HG03139 (cell line): ENCODE measurements around the gene TRPM3.

Experiments
- ATAC-seq: cut with Tn5 transposase; IDR thresholded peaks from one replicate; pipeline ENCODE4 v1.9.1; 2021; ENCODE audit not compliant: unreplicated experiment

The TRPM3 gene

DNA sequence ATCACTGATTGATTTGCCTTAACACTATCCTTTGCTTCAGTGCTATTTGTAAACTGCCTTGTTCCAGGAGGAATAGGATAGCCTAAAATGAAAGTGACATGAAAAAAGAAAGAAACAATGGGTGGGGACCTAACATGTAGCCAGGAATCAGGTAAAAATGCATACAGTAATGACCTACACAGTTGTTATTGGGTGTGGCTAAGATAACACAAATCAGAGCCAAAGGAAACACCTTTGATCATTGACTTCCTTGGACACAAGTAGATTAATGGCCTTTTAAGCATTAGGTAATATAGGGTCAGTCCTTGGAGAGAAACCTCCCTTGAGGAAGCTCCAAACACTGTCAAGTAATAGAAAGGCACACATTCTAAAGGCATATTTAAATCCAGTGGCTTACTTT lies 220.4 kb downstream of the TRPM3 start:
- no peak for ATAC-seq

DNA sequence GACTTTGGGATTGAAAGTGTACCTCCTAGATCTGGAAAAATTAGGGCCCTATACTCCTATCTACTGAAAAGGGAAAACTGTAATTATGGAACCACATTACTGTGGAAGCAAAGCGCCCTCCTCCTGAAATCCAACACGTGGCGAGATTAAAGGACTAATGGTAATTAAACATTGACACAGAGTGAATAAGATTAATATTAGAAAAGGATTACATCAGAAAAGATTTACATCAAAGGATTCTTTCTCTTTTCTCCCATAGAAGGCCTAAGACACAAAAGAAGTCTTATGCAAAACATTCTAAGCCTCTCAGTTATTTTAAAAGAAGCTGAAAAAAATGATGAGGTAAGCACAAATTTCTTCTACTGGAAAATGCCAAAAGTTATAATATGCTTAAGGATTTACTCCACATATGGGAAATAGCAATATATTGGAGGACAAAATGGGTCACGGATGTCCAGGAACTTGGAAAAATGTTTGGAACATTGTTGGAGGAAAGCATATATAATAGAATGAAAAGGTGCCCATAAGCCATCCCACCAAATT lies 227.8 kb downstream of the TRPM3 start:
- no peak for ATAC-seq

DNA sequence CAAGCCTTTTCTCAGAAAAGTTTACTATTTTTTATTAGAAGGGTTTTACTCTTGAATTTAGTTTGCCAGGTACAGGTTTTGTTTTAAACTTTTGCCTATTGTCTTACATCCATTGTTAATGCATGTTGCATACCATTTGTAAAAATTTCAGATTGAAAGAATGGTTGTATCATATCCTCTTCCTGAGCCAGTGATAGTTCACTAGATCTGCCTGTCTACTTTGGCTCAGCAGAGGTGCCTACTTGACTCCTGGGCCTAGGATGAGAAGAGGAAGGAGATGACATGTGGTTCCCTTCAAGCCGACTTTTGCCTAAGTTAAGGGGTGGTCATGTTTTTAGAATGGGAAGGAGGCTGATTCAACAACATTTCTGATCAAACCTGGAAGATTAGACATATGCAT lies 232.9 kb downstream of the TRPM3 start:
- ATAC-seq: no peak

DNA sequence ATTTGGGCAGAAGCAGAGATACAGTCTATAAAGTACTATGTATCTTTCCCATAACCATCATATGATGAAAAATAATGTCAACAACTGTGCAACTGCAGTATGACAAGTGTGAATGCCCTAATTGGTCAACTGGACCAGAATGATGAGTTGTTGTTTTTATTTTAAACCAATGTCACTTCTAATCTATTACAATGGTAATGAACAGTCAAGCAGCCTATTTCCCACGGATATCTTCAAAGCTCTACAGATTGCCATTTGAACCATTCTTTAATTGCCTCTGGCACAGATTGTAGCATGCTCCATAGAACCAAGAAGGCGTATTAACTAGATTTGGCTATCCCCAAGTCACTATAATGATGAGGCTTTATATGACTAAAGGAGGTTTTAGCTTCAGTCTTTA lies 233.6 kb downstream of the TRPM3 start:
- no peak for ATAC-seq

DNA sequence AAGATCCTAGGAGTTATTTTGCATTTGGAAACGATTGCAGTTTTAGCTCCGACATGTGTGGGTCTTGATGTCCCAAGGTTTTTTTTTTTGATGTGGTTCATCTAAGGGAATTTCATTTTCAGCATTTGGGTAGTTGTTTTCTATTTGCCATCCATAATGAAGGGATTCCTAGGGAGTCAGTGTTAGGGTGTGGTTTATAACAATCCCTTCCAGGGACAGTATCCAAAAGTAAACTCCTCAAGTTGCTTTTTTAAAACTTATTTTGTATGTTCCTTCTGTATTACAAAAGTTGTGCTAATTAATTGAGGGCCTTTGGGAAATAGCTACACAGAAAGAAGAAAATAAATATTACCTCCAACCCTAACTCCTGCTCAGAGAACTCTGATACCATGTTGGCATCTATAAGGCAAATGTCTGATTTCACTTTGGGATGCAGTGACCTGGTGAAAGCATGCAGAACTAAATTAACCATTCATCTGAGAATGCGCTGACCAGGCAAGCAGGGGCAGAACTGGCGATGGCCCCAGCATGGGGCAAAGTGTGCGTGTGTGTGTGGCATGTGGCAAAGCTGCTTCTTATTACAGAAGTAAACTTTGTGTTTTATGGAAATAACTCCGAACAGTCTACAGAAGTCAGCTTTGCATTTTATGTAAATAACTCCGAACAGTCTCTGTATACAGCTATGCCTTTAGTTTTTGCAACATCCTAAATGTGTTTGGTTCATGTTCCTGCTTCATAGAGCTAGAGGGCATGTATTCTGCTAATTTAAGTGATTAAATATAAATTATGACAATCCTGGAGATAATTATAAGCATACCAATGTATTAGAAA lies 237.2 kb downstream of the TRPM3 start:
- no peak for ATAC-seq

DNA sequence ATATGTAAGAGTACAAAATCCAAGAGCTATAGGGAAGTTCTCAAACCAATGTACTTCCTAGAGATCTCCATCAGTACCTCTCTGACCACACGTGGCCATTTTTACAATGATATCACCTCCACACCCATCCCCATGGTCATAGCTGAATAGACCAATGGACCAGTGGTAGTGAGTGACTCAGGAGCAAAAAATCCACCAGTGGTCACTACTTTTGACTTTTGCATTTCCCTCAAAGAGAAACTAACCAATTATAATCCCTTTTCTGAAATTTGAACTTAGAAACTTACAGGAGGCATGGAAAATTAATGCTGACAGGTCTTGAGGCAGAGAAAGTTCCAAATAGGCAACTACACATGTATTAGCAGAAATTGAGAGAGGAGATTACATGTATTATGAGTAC lies 238.4 kb downstream of the TRPM3 start:
- no peak for ATAC-seq

DNA sequence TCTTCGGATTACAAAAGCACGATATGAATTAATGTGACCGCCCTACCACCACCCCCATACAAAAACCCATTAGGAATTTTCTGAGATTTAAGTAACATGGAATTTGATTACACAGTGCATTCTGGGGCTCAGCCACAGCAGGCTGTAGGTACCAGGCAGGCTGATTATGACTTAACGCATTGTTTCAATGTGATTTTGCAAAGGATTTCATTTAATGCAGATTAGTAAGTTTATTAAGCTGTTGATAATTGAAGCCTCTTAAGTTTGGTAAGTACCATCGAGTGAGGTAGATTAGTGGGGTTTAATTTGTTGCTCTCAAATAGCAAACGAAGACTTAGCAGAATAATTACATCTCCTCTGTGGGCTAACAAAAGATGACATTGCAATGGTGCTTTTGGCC lies 240.1 kb downstream of the TRPM3 start:
- ATAC-seq: no peak

DNA sequence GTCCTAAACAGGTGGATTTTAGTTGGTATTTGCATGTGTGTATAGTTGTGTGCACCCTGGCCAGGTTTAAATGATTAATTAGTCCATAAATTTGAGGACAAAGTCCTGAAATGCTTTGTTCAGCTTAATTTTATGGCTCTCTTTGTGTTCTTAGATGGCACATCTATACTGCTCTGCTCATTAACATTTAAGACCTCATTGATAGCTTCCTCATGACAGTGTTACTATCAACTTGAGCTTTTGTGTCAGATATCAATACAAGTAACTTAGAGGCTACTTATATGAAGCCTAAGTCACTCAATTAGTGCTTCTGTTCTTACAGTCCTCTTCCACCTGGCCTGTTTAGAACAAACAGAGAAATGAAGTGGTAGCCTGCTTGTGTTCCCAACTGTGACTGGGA lies 240.9 kb downstream of the TRPM3 start:
- no peak for ATAC-seq

DNA sequence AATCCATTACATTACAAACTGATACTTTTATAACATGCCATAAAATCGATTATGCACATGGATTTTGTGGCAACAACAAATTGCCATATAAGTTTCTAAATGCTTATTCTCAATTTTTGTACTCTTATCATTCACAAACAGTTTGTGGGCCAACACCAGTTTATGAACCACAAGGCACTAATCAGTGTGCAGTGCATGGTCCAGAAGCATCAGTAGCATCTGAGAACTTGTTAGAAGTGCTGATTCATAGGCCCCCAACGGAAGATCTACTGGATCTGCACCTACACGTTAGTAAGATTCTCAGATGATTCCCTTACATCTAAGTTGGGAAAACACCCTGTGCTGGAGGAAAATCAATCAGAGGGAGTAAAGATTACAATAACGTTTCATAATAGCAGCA lies 242.8 kb downstream of the TRPM3 start:
- ATAC-seq: no peak

DNA sequence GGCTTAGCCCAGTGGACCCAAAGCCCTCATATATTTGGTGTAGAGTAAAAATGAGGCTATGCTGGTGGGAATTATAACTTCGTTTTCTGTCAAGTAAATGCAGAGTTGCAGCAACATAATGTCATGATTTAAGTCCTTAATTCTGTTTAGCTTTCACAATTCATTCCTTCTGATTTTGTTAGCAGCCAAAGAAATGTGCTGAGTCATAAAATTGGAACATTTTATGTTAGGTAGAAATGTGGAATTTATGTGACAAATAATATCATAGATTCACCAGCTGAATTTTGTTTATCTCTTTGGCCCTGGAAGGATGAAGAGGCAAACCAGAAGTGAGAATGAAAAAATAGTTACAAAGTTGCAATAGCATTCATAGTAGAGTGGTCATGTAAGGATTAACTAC lies 247.0 kb downstream of the TRPM3 start:
- no peak for ATAC-seq

DNA sequence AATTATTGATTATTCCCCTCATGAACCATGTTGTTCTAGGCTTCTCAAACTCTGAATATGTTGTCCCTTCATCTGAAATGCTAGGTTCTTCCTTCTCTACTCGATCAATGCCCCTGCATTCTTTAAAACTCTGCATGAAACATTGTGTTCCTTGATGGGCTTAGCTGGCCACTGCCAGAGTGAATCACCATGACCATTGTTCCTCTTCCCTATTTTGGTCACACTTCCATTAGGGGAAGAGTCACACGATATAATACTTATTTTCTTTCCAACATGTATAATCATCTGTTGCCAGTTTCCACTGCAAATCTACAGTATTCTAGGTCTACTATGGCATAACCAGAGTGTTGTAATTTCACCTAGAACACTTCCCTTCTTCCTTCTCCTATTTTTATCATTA lies 247.9 kb downstream of the TRPM3 start:
- ATAC-seq: no peak

DNA sequence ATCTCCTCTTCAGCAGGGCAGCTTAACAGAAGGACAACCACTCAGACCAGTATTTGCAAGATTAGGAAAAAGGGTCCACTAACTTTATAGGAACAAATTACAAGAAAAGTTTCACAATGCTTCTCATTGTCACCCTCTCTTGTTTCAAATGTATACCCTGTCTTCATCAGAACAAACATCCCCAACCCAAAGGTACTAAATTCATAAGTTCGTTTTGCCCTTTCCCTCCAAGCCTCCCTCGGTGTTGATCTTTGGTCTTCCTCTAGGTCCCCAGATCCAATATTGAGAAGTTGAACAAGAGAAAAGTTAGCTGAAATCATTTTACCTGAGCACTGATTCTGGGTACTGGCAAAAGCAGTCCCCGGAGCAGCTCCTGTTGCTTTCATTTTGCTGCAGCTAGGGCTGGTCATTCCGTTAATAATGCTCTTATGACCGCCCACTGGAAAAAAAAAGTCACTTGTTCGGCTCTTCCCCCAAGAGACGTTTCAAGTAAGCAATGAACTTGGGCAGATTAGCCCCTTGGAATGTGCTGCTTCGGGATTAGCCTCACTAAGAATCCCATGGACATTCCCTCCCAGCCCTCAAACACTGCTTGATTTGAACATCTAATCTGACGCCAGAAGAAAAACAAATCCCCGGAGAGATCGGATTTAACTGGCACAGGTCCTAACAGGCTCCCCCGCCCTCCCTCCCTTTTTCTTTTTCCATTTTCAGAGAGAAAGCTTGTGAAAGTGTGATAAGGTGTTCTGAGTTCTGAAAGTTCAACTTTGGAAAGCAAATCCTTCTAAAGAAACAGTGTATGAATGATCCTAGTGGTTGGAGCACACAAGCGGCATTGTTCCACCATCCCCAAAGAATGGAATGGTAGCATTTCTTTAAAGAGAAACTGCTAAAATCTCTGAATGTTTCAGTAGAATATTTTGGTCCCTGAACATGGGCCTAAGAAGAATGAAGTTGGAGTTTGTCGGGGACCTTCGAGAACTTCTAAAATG lies 252.5 kb downstream of the TRPM3 start:
- ATAC-seq: no peak

DNA sequence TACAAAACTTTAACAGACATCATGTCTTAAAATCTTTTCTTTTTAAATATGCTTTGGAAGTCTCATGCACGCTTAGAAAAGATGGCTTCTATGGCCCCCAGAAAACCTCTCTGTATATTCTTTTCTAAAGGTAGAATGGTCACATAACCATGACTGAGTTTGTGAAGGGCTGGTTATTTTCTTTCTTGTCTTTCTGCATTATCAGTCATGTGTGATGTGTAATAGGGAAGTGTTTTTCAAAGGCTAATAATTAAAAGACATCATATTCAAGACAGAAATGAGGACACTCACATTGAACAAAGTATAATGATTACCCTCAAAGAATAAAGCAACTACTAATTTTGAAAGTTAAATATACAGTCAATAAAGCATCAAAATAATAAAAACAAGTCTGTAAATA lies 253.4 kb downstream of the TRPM3 start:
- no peak for ATAC-seq

DNA sequence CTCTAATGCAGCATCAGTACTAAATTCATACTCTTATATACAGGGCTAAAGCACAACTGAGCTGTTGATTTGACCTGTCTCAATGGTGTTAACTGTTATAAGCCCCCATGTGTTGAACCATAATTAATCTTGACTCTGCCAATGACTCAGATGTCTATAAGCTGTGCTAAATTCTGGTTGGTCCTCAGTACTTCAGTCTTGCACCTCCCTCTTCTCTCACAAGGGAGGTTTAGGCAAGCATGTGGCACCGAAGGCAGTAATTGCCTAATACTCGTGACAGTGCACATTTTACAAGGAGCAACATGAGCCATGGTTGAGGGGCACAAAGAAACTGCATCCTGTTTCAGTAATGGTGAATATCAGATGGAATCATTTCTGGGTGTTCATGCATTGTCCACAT lies 255.9 kb downstream of the TRPM3 start:
- ATAC-seq: no peak

DNA sequence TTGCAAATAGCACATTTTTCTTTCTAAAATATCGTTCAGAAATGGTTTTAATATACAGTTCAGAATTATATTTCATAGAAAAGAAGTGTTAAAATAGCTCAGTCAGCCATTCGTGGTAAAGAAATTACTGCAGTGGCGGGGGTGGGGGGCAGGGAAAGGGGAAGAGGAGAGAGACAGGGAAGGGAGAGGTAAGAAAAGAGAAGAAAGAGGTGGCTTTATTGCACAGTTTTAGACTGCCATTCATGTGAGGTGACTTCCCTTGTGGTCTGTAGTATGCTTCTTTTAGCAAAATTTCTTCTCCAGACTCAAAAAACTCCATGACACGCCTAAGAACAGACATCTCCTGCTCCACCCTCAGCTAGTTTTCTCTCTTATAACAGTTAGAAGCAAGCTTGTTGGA lies 259.6 kb downstream of the TRPM3 start:
- ATAC-seq: no peak

DNA sequence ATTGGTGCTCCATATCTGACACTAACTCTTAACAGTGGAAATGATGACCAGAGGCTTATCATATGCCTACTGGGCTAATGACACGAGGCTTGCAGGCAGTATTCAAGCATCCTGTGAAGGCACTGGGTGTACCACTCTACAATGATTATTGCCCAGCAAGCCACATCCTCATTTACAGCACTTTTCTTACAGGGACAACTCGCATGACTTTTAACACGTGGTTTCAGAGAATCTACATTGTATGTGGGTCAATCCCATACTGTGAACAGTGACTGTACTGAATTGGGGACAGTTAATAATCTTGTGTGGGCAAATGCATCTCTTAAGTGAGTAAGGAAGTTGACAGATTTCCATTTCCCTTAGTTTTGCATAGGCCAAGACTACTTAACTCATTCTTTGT lies 260.0 kb downstream of the TRPM3 start:
- ATAC-seq: no peak

DNA sequence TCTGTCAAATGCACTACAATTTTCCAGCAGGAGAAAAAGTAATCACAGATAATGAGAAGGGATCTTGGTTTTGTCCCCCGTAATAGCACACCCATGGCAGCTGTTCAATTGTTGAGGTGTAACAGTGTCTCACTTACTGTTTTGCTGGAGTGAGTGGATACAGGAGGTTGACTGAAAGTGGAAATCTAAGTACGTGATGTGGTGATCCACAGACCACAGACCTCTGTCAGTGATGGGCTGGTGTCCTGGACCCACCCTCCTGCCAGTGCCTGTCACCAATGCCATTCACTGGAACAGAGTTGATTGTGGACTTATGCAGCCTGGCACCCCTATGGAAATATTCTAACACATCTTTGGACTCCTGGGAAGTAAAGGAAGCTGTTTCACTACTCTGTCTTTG lies 261.7 kb downstream of the TRPM3 start:
- ATAC-seq: no peak

DNA sequence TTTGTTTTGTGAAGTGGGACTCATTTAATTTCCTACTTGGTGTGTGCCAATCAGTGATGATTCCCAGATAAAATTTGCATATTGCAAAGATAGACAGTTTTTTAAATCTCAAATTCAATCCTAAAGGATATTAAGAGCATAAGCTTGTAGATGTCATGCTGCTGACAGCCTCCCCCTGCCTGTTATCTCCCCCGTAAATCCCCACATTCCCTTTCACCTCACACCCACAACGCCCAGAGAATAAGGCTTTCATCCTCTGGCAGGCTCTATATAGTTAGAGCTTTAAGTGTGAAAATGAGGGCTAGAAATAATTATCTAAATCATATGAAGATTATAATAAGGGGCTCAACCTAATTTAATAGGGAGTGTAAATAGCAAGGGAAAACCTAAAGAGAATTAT lies 265.0 kb downstream of the TRPM3 start:
- ATAC-seq: no peak

DNA sequence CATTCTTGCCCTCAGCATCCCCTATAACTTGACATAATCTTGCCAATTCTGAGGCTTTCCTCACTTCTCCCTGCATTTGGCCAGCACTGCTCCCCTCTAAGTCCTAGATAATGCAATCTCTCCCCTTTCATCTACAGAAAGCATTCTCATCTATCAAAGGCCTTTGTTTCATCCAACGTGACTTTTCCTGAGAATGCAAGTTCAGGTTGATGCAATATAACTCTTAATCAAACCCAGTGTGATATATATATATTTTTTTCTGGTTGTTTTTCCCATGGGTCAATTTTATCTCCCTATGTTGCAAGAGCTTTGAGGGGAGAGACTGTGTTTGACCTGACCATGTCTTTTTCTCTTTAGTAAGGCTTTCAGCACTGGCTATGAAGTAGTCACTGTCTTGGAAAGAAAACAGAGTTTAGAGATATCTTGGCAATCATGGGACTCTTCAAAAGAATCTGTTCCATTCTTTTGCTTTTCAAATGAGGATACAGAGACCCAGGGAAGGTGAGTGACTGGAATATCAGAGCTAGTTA lies 268.6 kb downstream of the TRPM3 start:
- ATAC-seq: no peak

DNA sequence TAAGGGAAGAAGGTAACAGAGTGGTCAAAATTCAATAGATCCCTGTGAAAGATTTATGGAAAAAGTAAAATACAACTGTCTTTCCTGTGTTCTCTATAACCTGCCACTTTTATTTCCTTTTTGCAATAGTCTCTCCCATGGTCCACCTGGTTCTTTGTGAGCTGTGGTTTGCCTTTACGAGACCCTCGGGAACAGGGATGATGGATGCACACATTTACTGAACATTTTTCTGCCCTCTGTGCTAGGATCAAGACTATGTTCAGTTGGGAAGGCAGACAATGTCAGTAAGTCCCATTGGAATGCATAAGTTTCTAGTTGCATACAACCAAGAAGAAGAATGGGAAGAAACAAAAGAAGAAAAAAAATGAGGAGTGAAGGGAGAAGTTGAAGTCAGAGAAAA lies 281.2 kb downstream of the TRPM3 start:
- ATAC-seq: no peak

DNA sequence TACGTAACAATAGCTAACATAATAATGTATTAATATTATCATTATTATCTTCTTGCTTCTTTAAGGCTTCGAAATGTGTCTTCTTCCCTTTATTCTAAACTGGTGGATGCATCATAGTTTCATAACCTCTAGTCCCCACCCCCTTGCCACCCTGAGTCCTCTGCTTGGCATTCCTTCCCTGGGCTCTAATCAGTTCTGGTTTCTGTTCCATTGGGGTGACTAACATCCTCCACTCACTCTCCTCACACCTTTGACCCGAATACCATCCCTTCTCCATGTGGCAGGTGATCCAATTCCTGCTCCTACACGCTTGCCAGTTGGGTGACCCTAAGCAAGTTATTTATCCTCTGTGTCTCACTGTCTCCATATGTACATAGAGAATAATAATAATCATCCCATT lies 286.1 kb downstream of the TRPM3 start:
- ATAC-seq: no peak

DNA sequence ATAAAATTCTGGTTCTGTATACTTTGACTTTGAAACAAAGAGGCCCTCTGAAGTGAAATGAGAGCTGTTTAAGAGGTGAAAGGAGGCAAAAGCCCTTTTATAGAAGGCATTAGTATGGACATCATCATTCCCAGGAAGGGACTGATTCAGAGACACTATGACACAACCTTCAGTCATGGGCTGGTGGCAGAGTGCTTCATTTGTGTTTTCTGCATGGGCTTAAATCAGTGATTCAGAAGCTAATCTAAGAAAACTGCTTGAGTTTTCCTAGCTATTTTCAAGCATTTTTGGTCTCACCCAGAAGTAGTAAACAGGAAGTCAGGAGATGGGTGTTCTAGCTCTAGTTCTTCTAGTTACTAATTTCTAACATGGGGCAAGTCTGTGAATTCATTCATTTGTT lies 288.9 kb downstream of the TRPM3 start:
- ATAC-seq: no peak
